Testis (tissue), 2 donors: ENCODE measurements around the gene UBQLN4.

Experiments used
- POLR2A ChIP-seq: fragments of 450-650 bp; IDR thresholded peaks from one replicate; pipeline ENCODE4 v1.6.1; 2017; ENCODE audit warnings: antibody characterized with exemption, mild to moderate bottlenecking, moderate library complexity
- TF ChIP-seq, protein P1 (sequence below), 3 experiments: fragments of 450-650 bp in 2 of 3; fragments of 200-600 bp in 1 of 3; sonication (generic) in 1 of 3; IDR thresholded peaks; one replicate each; pipeline ENCODE4 v1.5.1; 2016 to 2019; ENCODE audit warnings: antibody characterized with exemption in 3 of 3, mild to moderate bottlenecking in 2 of 3, moderate library complexity in 1 of 3

DNA sequence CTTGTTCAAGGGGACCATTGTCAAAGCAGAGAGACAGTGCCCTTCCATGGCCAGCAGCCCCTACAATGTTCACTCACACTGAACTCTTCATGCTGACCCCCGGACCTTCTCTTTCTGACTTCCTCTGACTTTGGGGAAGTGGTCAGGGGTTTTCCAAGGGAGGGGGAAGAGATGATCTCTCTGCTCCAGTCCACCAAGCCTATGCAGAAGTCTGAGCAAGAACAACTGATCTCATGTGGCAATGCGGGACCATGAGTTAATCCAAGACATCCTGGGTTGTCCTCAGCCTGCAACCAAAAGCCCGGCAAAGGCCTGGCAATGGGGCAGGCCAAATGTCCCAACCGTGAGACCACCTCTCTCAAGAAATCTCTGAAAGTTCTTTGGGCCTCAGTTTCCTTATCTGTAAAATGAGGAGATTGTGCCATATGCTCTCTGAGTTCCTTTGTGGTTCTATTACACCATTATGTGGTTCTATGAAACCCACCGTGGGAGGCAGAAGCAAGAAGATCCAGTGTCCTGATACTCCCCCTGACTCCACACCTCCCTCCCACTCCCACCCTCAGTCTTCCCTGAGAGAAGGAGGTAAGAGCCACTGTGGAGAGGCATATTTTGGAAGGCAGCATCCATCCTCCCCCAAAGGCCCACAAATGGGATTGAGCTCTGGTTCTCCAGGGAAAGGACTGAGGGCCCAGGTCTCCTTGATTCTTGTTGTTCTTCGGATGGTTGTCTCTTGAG is 63.4 kb downstream of the UBQLN4 start:
- TF ChIP-seq, protein P1, sequence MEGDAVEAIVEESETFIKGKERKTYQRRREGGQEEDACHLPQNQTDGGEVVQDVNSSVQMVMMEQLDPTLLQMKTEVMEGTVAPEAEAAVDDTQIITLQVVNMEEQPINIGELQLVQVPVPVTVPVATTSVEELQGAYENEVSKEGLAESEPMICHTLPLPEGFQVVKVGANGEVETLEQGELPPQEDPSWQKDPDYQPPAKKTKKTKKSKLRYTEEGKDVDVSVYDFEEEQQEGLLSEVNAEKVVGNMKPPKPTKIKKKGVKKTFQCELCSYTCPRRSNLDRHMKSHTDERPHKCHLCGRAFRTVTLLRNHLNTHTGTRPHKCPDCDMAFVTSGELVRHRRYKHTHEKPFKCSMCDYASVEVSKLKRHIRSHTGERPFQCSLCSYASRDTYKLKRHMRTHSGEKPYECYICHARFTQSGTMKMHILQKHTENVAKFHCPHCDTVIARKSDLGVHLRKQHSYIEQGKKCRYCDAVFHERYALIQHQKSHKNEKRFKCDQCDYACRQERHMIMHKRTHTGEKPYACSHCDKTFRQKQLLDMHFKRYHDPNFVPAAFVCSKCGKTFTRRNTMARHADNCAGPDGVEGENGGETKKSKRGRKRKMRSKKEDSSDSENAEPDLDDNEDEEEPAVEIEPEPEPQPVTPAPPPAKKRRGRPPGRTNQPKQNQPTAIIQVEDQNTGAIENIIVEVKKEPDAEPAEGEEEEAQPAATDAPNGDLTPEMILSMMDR (IDR thresholded peaks at IDR 0.05), result no peak
- no peak for TF ChIP-seq POLR2A
